PC-9 (cell line): Measurements from ENCODE around the gene P2RX7.

Experiments
- EZH2 ChIP-seq: fragments of 200-600 bp; sonication (generic); IDR thresholded peaks from 2 replicates; pipeline ENCODE4 v1.8.0; 2017; ENCODE audit warnings: antibody characterized with exemption, low read depth
- TF ChIP-seq, protein P1 (sequence below): fragments of 200-600 bp; sonication (generic); conservative IDR thresholded peaks from 2 replicates; pipeline ENCODE4 v1.6.1; 2017; ENCODE audit warnings: mixed run types, antibody characterized with exemption, mild to moderate bottlenecking, moderate library complexity

DNA sequence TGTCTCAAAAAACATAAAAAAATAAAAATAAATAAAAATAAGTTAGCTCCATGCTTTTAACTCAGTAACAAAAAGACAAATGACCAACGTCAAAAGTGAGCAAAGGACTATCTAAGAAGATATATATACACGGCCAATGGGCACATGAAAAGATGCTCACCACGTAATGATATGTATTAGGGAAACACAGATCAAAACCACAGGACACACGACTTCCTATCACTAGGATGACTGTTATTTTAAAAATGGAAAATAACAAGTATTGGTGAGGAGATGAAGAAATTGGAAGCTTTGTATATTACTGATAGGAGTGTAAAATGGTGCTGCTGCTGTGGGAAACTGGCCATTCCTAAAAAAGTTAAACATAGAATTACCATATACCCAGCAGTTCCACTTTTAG, 20.2 kb upstream of the P2RX7 start:
- TF ChIP-seq, protein P1, sequence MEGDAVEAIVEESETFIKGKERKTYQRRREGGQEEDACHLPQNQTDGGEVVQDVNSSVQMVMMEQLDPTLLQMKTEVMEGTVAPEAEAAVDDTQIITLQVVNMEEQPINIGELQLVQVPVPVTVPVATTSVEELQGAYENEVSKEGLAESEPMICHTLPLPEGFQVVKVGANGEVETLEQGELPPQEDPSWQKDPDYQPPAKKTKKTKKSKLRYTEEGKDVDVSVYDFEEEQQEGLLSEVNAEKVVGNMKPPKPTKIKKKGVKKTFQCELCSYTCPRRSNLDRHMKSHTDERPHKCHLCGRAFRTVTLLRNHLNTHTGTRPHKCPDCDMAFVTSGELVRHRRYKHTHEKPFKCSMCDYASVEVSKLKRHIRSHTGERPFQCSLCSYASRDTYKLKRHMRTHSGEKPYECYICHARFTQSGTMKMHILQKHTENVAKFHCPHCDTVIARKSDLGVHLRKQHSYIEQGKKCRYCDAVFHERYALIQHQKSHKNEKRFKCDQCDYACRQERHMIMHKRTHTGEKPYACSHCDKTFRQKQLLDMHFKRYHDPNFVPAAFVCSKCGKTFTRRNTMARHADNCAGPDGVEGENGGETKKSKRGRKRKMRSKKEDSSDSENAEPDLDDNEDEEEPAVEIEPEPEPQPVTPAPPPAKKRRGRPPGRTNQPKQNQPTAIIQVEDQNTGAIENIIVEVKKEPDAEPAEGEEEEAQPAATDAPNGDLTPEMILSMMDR = no peak
- no peak for TF ChIP-seq EZH2
